B cell (primary cell): Measurements from ENCODE around the gene KRR1. TPM values are rescaled to one million over a fixed set of nuclear protein-coding genes. Genes with fewer than 3 reads are reported as not detected.

ENCODE experiments used
- ATAC-seq: fragments of 200-7000 bp; cut with Tn5 transposase; one replicate; pipeline ENCODE4 v1.10.0; 2021; ENCODE audit warnings: low read depth, mild to moderate bottlenecking, moderate number of reproducible peaks, moderate library complexity
- CTCF ChIA-PET: fragments of 350-600 bp; sonication (Branson Sonifier 250); formaldehyde crosslinking; loops from one replicate; lab custom pipeline; 2021; ENCODE audit warnings: antibody characterized with exemption, inconsistent platforms; lab: Charles Lee
- POLR2A ChIA-PET: fragments of 350-600 bp; sonication (Branson Sonifier 250); formaldehyde crosslinking; loops from one replicate; lab custom pipeline; 2021; ENCODE audit warnings: antibody characterized with exemption; lab: Charles Lee
- DNase-seq: peaks from one replicate; pipeline ENCODE4 v3.0.0; 2013
- H2AFZ ChIP-seq: 2 replicates; pipeline ENCODE4 v1.6.1; 2012; ENCODE audit warnings: mild to moderate bottlenecking, low read depth, low read length; ENCODE audit not compliant: insufficient read depth, poor library complexity, severe bottlenecking
- H3K27ac ChIP-seq, 2 donors: 1 replicate in 1 of 2; 2 replicates in 1 of 2; pipeline ENCODE4 v1.5.1; 2012 to 2013; ENCODE audit warnings: low read length in 2 of 2, mild to moderate bottlenecking in 2 of 2, moderate library complexity in 1 of 2
- H3K27me3 ChIP-seq, 4 experiments: fragments of 200-600 bp in 1 of 4; sonication (generic) in 1 of 4; replicated peaks in 1 of 4; 1 replicate in 2 of 4; 2 replicates in 2 of 4; pipeline versions ENCODE4 v1.6.1 to v1.7.0; 2013 to 2016; ENCODE audit warnings: low read length in 3 of 4, mild to moderate bottlenecking in 2 of 4, mixed read lengths in 1 of 4, moderate library complexity in 1 of 4; ENCODE audit not compliant: insufficient read depth in 4 of 4, control insufficient read depth in 3 of 4; ENCODE audit errors: control extremely low read depth in 1 of 4
- H3K36me3 ChIP-seq, 2 experiments: replicated peaks in 1 of 2; 1 replicate in 1 of 2; 2 replicates in 1 of 2; pipeline versions ENCODE4 v1.6.1 to v1.7.1; 2013; ENCODE audit warnings: low read length in 1 of 2; ENCODE audit not compliant: insufficient read depth in 2 of 2, control insufficient read depth in 1 of 2; ENCODE audit errors: control extremely low read depth in 1 of 2, extremely low read depth in 1 of 2
- H3K4me1 ChIP-seq, 2 donors: fragments of 200-600 bp in 1 of 2; sonication (generic) in 1 of 2; 1 replicate in 1 of 2; 2 replicates in 1 of 2; pipeline versions ENCODE4 v1.5.1 to v1.6.1; 2013 to 2017; ENCODE audit warnings: low read length in 2 of 2; ENCODE audit not compliant: control insufficient read depth in 2 of 2, insufficient read depth in 2 of 2
- H3K4me2 ChIP-seq: replicated peaks from 2 replicates; pipeline ENCODE3; 2012; ENCODE audit warnings: mild to moderate bottlenecking, low read depth, low read length; ENCODE audit not compliant: poor library complexity, severe bottlenecking
- H3K4me3 ChIP-seq, 5 experiments: fragments of 200-600 bp in 1 of 5; sonication (generic) in 1 of 5; 1 replicate in 3 of 5; 2 replicates in 2 of 5; pipeline versions ENCODE4 v1.5.1 to v1.7.0; 2011 to 2016; ENCODE audit warnings: low read length in 4 of 5, mild to moderate bottlenecking in 4 of 5, low read depth in 2 of 5, control low read depth in 1 of 5, moderate library complexity in 1 of 5; ENCODE audit not compliant: insufficient read depth in 1 of 5; ENCODE audit errors: control extremely low read depth in 1 of 5, extremely low read depth in 1 of 5
- H3K79me2 ChIP-seq: fragments of 200-600 bp; sonication (generic); one replicate; pipeline ENCODE4 v1.6.0; 2016; ENCODE audit warnings: low read length; ENCODE audit not compliant: control insufficient read depth, insufficient read depth
- H3K9ac ChIP-seq: fragments of 200-600 bp; sonication (generic); 2 replicates; pipeline ENCODE4 v1.6.1; 2017; ENCODE audit warnings: mild to moderate bottlenecking, low read length, moderate library complexity
- H3K9me3 ChIP-seq, 3 donors: one replicate each; pipeline versions ENCODE4 v1.6.1 to v1.7.1; 2013; ENCODE audit warnings: low read length in 2 of 3; ENCODE audit not compliant: control insufficient read depth in 2 of 3, insufficient read depth in 1 of 3; ENCODE audit errors: control extremely low read depth in 1 of 3
- H4K20me1 ChIP-seq: 2 replicates; pipeline ENCODE4 v1.6.0; 2012; ENCODE audit warnings: mild to moderate bottlenecking, low read length; ENCODE audit not compliant: insufficient read depth, control insufficient read depth, poor library complexity, severe bottlenecking
- H3K27ac Mint-ChIP-seq: one replicate; pipeline ENCODE4 v1.8.0; 2021; ENCODE audit warnings: mixed read lengths
- H3K27me3 Mint-ChIP-seq: one replicate; pipeline ENCODE4 v1.8.0; 2021; ENCODE audit warnings: mixed read lengths
- H3K4me1 Mint-ChIP-seq: one replicate; pipeline ENCODE4 v1.8.0; 2021; ENCODE audit warnings: mixed read lengths
- H3K4me3 Mint-ChIP-seq: one replicate; pipeline ENCODE4 v1.8.0; 2021; ENCODE audit warnings: mixed read lengths
- H3K9me3 Mint-ChIP-seq: one replicate; pipeline ENCODE4 v1.8.0; 2022; ENCODE audit warnings: mixed read lengths; ENCODE audit not compliant: insufficient read depth
- EZH2 ChIP-seq: IDR thresholded peaks from 2 replicates; pipeline ENCODE4 v1.6.1; 2012; ENCODE audit warnings: borderline replicate concordance, low read depth, mild to moderate bottlenecking, moderate library complexity, low read length; ENCODE audit not compliant: insufficient read depth, poor library complexity, severe bottlenecking
- WGBS: methylation state at CpG from one replicate; pipeline ENCODE4 v1.1.5; 2013; ENCODE audit warnings: missing lambda C conversion rate; ENCODE audit not compliant: insufficient coverage; 5-methylcytosine and 5-hydroxymethylcytosine counted together
- intact Hi-C: fragments of 100-400 bp; cut with micrococcal nuclease; formaldehyde crosslinking; loops from one replicate; pipeline ENCODE4 v1.10.0; 2022
- polyA plus RNA-seq: library from polyadenylated mRNA; depleted of rRNA; stranded (reverse); fragments of >200 nt; gene quantifications from 2 replicates; pipeline ENCODE4 v1.2.3, GENCODE V29; 2012
- total RNA-seq, 2 donors: library from RNA; stranded (reverse); fragments of 120-200 nt in 1 of 2; gene quantifications; 1 replicate in 1 of 2; 2 replicates in 1 of 2; pipeline versions ENCODE4 v1.2.3 to v1.2.4, GENCODE V29; 2013 to 2022
- TF ChIP-seq, protein P1 (sequence below): fragments of 200-600 bp; IDR thresholded peaks from one replicate; pipeline ENCODE4 v1.8.0; 2022; ENCODE audit warnings: antibody characterized with exemption, mild to moderate bottlenecking

Gene KRR1
- total and polyA plus RNA-seq, 2 donors (not counting 1 experiment from before 2014, with no cell fraction given) = 16.3 to 87.7 TPM

- no peak overlapping the region for H3K4me3 Mint-ChIP-seq
- no peaks in the 10 kb centered on the region for H3K9me3 Mint-ChIP-seq
- no peak overlapping the region for H3K27ac ChIP-seq
- intact Hi-C loops = no loop called here
- H3K27me3 Mint-ChIP-seq = peaks cover 32% of the 10 kb centered on the region
- no peaks in the 10 kb centered on the region for H3K4me1 ChIP-seq
- H4K20me1 ChIP-seq = no peaks in the 10 kb centered on the region
- no peak overlapping the region for H3K27ac Mint-ChIP-seq
- CTCF ChIA-PET = no interaction called here
- no peak overlapping the region for H3K4me2 ChIP-seq
- no peak for DNase-seq
- H3K4me3 ChIP-seq = no peak overlapping the region
- no peak overlapping the region for H2AFZ ChIP-seq
- H3K27me3 ChIP-seq = peaks cover 0 to 8% (median 2%) of the 10 kb centered on the region in 4 experiments
- ATAC-seq = no peak
- H3K4me1 Mint-ChIP-seq = no peaks in the 10 kb centered on the region
- H3K9ac ChIP-seq = no peak overlapping the region
- H3K9me3 ChIP-seq = no peaks in the 10 kb centered on the region
- TF ChIP-seq, protein P1, sequence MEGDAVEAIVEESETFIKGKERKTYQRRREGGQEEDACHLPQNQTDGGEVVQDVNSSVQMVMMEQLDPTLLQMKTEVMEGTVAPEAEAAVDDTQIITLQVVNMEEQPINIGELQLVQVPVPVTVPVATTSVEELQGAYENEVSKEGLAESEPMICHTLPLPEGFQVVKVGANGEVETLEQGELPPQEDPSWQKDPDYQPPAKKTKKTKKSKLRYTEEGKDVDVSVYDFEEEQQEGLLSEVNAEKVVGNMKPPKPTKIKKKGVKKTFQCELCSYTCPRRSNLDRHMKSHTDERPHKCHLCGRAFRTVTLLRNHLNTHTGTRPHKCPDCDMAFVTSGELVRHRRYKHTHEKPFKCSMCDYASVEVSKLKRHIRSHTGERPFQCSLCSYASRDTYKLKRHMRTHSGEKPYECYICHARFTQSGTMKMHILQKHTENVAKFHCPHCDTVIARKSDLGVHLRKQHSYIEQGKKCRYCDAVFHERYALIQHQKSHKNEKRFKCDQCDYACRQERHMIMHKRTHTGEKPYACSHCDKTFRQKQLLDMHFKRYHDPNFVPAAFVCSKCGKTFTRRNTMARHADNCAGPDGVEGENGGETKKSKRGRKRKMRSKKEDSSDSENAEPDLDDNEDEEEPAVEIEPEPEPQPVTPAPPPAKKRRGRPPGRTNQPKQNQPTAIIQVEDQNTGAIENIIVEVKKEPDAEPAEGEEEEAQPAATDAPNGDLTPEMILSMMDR = no peak
- POLR2A ChIA-PET = no interaction called here
- no peaks in the 10 kb centered on the region for H3K79me2 ChIP-seq
- WGBS = no CpG with 5 or more reads among the region's 3 CpGs
- no peaks in the 10 kb centered on the region for H3K36me3 ChIP-seq
These were observed 45.0 kb upstream of the KRR1 start for GRCh38 chr12:75556311-75556899.

- no peak overlapping the region for H3K9ac ChIP-seq
- peaks cover 0 to 5% (median 3%) of the 10 kb centered on the region in 4 experiments for H3K27me3 ChIP-seq
- ATAC-seq (no peak), DNase-seq (no peak)
- intact Hi-C loops = no loop called here
- no peak overlapping the region for H3K4me3 Mint-ChIP-seq
- TF ChIP-seq, protein P1 = no peak
- no peak for TF ChIP-seq EZH2
- no peaks in the 10 kb centered on the region for H3K4me1 Mint-ChIP-seq
- no peaks in the 10 kb centered on the region for H4K20me1 ChIP-seq
- no peak overlapping the region for H2AFZ ChIP-seq
- no peak overlapping the region for H3K4me2 ChIP-seq
- H3K27me3 Mint-ChIP-seq = peaks cover 32% of the 10 kb centered on the region
- H3K9me3 ChIP-seq = no peaks in the 10 kb centered on the region
- no peaks in the 10 kb centered on the region for H3K36me3 ChIP-seq
- H3K4me3 ChIP-seq = no peak overlapping the region
- no peaks in the 10 kb centered on the region for H3K79me2 ChIP-seq
- no peak overlapping the region for H3K27ac ChIP-seq
- H3K4me1 ChIP-seq = no peaks in the 10 kb centered on the region
- POLR2A ChIA-PET = no interaction called here
- CTCF ChIA-PET = no interaction called here
- WGBS = no CpG with 5 or more reads among the region's 1 CpG
- H3K9me3 Mint-ChIP-seq = no peaks in the 10 kb centered on the region
- H3K27ac Mint-ChIP-seq = no peak overlapping the region
These were observed 43.1 kb upstream of the KRR1 start for GRCh38 chr12:75554556-75554880.
